ENCODE data around the gene AFDN. TPM values are rescaled to one million over a fixed set of nuclear protein-coding genes. Genes with fewer than 3 reads are reported as not detected.

AFDN gene
- total and polyA plus RNA-seq, 2 experiments from 2014 or later, result 66.9 to 200 TPM

DNA sequence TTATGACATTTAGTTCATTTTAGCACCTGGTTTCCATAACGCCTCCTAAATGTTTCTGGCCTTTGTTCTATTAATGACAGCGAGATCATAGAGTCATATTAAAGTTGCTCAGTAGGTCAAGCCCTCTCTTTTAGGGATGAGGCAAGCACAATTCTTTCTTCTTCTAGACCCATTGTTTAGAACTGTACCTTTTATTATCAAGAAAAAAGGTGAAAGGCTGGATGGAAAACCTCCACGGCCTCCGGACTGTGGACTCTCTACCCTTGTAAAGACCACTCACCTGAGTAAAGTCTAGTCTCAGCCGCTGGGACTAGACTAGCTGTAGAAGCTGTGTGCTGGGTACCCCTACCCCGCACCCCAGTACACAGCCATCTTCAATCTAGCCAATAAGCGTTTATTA, 6.0 kb upstream of the AFDN start:
- H3K36me3 Mint-ChIP-seq (ENCODE audit: low read depth), result peaks cover 14% of the 10 kb centered on the region; the same call in 2 of the 3 replicates
- H3K4me1 Mint-ChIP-seq, result peaks cover 47% of the 10 kb centered on the region
- Histone ChIP-seq H3K27me3 (ENCODE audit: insufficient read depth) (no peaks in the 10 kb centered on the region), H2AFZ (no peak overlapping the region), H3K4me3 (no peak overlapping the region), H3K79me2 (replicated peaks; ENCODE audit: insufficient read depth) (no peaks in the 10 kb centered on the region), H3K36me3 (ENCODE audit: insufficient read depth) (no peaks in the 10 kb centered on the region), H3K9me2 (ENCODE audit: insufficient read depth) (no peaks in the 10 kb centered on the region), H4K20me1 (replicated peaks; ENCODE audit: insufficient read depth) (no peaks in the 10 kb centered on the region), H3K4me1 (ENCODE audit: insufficient read depth) (peaks cover 32% of the 10 kb centered on the region), H3F3A (replicated peaks; ENCODE audit: low read depth) (no peaks in the 10 kb centered on the region), H3K27ac (ENCODE audit: low read depth) (no peak overlapping the region), H3K4me2 (no peak overlapping the region)
- no peak for ATAC-seq
- DNase-seq (ENCODE audit: low spot score), result no peak
- H3K9me3 Mint-ChIP-seq, result no peaks in the 10 kb centered on the region
- TF ChIP-seq EZH2 (IDR thresholded peaks at IDR 0.05; ENCODE audit: low read depth, unreplicated experiment) (no peak), JUNB (IDR thresholded peaks at IDR 0.05; ENCODE audit: unreplicated experiment) (no peak), STAT1 (IDR thresholded peaks at IDR 0.05; ENCODE audit: unreplicated experiment) (no peak), CREB1 (CRISPR knock-in tag; IDR thresholded peaks at IDR 0.05; ENCODE audit: low read depth) (no peak)
- TF ChIP-seq, protein P1, sequence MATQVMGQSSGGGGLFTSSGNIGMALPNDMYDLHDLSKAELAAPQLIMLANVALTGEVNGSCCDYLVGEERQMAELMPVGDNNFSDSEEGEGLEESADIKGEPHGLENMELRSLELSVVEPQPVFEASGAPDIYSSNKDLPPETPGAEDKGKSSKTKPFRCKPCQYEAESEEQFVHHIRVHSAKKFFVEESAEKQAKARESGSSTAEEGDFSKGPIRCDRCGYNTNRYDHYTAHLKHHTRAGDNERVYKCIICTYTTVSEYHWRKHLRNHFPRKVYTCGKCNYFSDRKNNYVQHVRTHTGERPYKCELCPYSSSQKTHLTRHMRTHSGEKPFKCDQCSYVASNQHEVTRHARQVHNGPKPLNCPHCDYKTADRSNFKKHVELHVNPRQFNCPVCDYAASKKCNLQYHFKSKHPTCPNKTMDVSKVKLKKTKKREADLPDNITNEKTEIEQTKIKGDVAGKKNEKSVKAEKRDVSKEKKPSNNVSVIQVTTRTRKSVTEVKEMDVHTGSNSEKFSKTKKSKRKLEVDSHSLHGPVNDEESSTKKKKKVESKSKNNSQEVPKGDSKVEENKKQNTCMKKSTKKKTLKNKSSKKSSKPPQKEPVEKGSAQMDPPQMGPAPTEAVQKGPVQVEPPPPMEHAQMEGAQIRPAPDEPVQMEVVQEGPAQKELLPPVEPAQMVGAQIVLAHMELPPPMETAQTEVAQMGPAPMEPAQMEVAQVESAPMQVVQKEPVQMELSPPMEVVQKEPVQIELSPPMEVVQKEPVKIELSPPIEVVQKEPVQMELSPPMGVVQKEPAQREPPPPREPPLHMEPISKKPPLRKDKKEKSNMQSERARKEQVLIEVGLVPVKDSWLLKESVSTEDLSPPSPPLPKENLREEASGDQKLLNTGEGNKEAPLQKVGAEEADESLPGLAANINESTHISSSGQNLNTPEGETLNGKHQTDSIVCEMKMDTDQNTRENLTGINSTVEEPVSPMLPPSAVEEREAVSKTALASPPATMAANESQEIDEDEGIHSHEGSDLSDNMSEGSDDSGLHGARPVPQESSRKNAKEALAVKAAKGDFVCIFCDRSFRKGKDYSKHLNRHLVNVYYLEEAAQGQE (IDR thresholded peaks at IDR 0.05; ENCODE audit: unreplicated experiment), result no peak
- TF ChIP-seq, protein P2, sequence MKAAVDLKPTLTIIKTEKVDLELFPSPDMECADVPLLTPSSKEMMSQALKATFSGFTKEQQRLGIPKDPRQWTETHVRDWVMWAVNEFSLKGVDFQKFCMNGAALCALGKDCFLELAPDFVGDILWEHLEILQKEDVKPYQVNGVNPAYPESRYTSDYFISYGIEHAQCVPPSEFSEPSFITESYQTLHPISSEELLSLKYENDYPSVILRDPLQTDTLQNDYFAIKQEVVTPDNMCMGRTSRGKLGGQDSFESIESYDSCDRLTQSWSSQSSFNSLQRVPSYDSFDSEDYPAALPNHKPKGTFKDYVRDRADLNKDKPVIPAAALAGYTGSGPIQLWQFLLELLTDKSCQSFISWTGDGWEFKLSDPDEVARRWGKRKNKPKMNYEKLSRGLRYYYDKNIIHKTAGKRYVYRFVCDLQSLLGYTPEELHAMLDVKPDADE (IDR thresholded peaks at IDR 0.05), result no peak
- TF ChIP-seq, protein P3, sequence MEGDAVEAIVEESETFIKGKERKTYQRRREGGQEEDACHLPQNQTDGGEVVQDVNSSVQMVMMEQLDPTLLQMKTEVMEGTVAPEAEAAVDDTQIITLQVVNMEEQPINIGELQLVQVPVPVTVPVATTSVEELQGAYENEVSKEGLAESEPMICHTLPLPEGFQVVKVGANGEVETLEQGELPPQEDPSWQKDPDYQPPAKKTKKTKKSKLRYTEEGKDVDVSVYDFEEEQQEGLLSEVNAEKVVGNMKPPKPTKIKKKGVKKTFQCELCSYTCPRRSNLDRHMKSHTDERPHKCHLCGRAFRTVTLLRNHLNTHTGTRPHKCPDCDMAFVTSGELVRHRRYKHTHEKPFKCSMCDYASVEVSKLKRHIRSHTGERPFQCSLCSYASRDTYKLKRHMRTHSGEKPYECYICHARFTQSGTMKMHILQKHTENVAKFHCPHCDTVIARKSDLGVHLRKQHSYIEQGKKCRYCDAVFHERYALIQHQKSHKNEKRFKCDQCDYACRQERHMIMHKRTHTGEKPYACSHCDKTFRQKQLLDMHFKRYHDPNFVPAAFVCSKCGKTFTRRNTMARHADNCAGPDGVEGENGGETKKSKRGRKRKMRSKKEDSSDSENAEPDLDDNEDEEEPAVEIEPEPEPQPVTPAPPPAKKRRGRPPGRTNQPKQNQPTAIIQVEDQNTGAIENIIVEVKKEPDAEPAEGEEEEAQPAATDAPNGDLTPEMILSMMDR (conservative IDR thresholded peaks at IDR 0.05; ENCODE audit: low read depth in 2 of 2), result no peak
- TF ChIP-seq, protein P4, sequence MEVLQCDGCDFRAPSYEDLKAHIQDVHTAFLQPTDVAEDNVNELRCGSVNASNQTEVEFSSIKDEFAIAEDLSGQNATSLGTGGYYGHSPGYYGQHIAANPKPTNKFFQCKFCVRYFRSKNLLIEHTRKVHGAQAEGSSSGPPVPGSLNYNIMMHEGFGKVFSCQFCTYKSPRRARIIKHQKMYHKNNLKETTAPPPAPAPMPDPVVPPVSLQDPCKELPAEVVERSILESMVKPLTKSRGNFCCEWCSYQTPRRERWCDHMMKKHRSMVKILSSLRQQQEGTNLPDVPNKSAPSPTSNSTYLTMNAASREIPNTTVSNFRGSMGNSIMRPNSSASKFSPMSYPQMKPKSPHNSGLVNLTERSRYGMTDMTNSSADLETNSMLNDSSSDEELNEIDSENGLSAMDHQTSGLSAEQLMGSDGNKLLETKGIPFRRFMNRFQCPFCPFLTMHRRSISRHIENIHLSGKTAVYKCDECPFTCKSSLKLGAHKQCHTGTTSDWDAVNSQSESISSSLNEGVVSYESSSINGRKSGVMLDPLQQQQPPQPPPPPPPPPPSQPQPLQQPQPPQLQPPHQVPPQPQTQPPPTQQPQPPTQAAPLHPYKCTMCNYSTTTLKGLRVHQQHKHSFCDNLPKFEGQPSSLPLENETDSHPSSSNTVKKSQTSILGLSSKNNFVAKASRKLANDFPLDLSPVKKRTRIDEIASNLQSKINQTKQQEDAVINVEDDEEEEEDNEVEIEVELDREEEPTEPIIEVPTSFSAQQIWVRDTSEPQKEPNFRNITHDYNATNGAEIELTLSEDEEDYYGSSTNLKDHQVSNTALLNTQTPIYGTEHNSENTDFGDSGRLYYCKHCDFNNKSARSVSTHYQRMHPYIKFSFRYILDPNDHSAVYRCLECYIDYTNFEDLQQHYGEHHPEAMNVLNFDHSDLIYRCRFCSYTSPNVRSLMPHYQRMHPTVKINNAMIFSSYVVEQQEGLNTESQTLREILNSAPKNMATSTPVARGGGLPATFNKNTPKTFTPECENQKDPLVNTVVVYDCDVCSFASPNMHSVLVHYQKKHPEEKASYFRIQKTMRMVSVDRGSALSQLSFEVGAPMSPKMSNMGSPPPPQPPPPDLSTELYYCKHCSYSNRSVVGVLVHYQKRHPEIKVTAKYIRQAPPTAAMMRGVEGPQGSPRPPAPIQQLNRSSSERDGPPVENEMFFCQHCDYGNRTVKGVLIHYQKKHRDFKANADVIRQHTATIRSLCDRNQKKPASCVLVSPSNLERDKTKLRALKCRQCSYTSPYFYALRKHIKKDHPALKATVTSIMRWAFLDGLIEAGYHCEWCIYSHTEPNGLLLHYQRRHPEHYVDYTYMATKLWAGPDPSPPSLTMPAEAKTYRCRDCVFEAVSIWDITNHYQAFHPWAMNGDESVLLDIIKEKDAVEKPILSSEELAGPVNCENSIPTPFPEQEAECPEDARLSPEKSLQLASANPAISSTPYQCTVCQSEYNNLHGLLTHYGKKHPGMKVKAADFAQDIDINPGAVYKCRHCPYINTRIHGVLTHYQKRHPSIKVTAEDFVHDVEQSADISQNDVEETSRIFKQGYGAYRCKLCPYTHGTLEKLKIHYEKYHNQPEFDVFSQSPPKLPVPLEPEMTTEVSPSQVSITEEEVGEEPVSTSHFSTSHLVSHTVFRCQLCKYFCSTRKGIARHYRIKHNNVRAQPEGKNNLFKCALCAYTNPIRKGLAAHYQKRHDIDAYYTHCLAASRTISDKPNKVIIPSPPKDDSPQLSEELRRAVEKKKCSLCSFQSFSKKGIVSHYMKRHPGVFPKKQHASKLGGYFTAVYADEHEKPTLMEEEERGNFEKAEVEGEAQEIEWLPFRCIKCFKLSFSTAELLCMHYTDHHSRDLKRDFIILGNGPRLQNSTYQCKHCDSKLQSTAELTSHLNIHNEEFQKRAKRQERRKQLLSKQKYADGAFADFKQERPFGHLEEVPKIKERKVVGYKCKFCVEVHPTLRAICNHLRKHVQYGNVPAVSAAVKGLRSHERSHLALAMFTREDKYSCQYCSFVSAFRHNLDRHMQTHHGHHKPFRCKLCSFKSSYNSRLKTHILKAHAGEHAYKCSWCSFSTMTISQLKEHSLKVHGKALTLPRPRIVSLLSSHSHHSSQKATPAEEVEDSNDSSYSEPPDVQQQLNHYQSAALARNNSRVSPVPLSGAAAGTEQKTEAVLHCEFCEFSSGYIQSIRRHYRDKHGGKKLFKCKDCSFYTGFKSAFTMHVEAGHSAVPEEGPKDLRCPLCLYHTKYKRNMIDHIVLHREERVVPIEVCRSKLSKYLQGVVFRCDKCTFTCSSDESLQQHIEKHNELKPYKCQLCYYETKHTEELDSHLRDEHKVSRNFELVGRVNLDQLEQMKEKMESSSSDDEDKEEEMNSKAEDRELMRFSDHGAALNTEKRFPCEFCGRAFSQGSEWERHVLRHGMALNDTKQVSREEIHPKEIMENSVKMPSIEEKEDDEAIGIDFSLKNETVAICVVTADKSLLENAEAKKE (CRISPR knock-in tag; IDR thresholded peaks at IDR 0.05), result no peak
- no peak overlapping the region for H3K4me3 Mint-ChIP-seq
- peaks cover 8% of the 10 kb centered on the region for H3K27me3 Mint-ChIP-seq (ENCODE audit: insufficient read depth, low read depth, poor library complexity)
- no peak overlapping the region for H3K27ac Mint-ChIP-seq
